Neural cell (in vitro differentiated cells): ENCODE measurements around the gene SQSTM1.

ENCODE experiments used
- EP300 ChIP-seq: fragments of 450-650 bp; conservative IDR thresholded peaks from 2 replicates; pipeline ENCODE4 v1.6.1; 2014; ENCODE audit warnings: antibody characterized with exemption, mild to moderate bottlenecking, moderate library complexity; ENCODE audit not compliant: poor library complexity, severe bottlenecking
- EZH2 ChIP-seq: fragments of 200-600, 300-800 bp; shearing (Covaris generic), sonication (generic); IDR thresholded peaks from 2 replicates; pipeline ENCODE4 v1.6.1; 2014; ENCODE audit warnings: antibody characterized with exemption, low read length, borderline replicate concordance, mild to moderate bottlenecking; ENCODE audit not compliant: insufficient read depth, poor library complexity, severe bottlenecking
- POLR2AphosphoS5 ChIP-seq: IDR thresholded peaks from 2 replicates; pipeline ENCODE4 v1.6.1; 2012
- RAD21 ChIP-seq: fragments of 450-650 bp; conservative IDR thresholded peaks from 2 replicates; pipeline ENCODE4 v1.6.1; 2014; ENCODE audit warnings: antibody characterized with exemption, mild to moderate bottlenecking, moderate library complexity
- SMC3 ChIP-seq: fragments of 450-650 bp; conservative IDR thresholded peaks from 2 replicates; pipeline ENCODE4 v1.6.1; 2014; ENCODE audit warnings: antibody characterized with exemption, mild to moderate bottlenecking, moderate library complexity; ENCODE audit not compliant: poor library complexity
- TF ChIP-seq, protein P1 (sequence below): fragments of 450-650 bp; IDR thresholded peaks from 2 replicates; pipeline ENCODE4 v1.5.1; 2014; ENCODE audit warnings: antibody characterized with exemption, mild to moderate bottlenecking, moderate library complexity; ENCODE audit not compliant: poor library complexity, severe bottlenecking

GRCh38 chr5:179801304-179802206 lies 19.1 kb upstream of the SQSTM1 start:
- TF ChIP-seq, protein P1, sequence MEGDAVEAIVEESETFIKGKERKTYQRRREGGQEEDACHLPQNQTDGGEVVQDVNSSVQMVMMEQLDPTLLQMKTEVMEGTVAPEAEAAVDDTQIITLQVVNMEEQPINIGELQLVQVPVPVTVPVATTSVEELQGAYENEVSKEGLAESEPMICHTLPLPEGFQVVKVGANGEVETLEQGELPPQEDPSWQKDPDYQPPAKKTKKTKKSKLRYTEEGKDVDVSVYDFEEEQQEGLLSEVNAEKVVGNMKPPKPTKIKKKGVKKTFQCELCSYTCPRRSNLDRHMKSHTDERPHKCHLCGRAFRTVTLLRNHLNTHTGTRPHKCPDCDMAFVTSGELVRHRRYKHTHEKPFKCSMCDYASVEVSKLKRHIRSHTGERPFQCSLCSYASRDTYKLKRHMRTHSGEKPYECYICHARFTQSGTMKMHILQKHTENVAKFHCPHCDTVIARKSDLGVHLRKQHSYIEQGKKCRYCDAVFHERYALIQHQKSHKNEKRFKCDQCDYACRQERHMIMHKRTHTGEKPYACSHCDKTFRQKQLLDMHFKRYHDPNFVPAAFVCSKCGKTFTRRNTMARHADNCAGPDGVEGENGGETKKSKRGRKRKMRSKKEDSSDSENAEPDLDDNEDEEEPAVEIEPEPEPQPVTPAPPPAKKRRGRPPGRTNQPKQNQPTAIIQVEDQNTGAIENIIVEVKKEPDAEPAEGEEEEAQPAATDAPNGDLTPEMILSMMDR: peak; percentile 21
- TF ChIP-seq EZH2 (no peak), EP300 (no peak), SMC3 (no peak), POLR2AphosphoS5 (no peak), RAD21 (no peak)
